Activated CD4-positive, alpha-beta T cell treated with anti-CD3 and anti-CD28 coated beads, Interleukin-2, amount 10 ng/mL, durations not matched to agents 24 days and 14 days (primary cell): ENCODE measurements around the gene SUGCT. TPM values are rescaled to one million over a fixed set of nuclear protein-coding genes. Genes with fewer than 3 reads are reported as not detected.
"Not testable (repeated sequence)": the region's sequence is repeated elsewhere in the genome, so short reads cannot be mapped to it uniquely, and the experiment has no call there.

Source experiments
- DNase-seq: peaks from one replicate; pipeline ENCODE4 v3.0.0; 2022
- H3K27ac Mint-ChIP-seq: one replicate; pipeline ENCODE4 v1.8.0; 2022; ENCODE audit warnings: mild to moderate bottlenecking, mixed read lengths
- H3K27me3 Mint-ChIP-seq: one replicate; pipeline ENCODE4 v1.8.0; 2022; ENCODE audit warnings: mixed read lengths
- H3K36me3 Mint-ChIP-seq: one replicate; pipeline ENCODE4 v1.8.0; 2022; ENCODE audit warnings: low read depth, mild to moderate bottlenecking, mixed read lengths
- H3K4me1 Mint-ChIP-seq: one replicate; pipeline ENCODE4 v1.8.0; 2021; ENCODE audit warnings: mixed read lengths
- H3K4me3 Mint-ChIP-seq: one replicate; pipeline ENCODE4 v1.8.0; 2022; ENCODE audit warnings: mild to moderate bottlenecking, moderate library complexity, mixed read lengths
- H3K9me3 Mint-ChIP-seq: one replicate; pipeline ENCODE4 v1.8.0; 2021; ENCODE audit warnings: mixed read lengths
- intact Hi-C: fragments of 100-400 bp; cut with micrococcal nuclease; formaldehyde crosslinking; loops from one replicate; pipeline ENCODE4 v1.15.1; 2023
- total RNA-seq: library from RNA; stranded (reverse); gene quantifications from 2 replicates; pipeline ENCODE4 v1.2.3, GENCODE V29; 2022

Gene SUGCT
- total RNA-seq, 1 donor from 2014 or later, result 0.91 TPM

DNA sequence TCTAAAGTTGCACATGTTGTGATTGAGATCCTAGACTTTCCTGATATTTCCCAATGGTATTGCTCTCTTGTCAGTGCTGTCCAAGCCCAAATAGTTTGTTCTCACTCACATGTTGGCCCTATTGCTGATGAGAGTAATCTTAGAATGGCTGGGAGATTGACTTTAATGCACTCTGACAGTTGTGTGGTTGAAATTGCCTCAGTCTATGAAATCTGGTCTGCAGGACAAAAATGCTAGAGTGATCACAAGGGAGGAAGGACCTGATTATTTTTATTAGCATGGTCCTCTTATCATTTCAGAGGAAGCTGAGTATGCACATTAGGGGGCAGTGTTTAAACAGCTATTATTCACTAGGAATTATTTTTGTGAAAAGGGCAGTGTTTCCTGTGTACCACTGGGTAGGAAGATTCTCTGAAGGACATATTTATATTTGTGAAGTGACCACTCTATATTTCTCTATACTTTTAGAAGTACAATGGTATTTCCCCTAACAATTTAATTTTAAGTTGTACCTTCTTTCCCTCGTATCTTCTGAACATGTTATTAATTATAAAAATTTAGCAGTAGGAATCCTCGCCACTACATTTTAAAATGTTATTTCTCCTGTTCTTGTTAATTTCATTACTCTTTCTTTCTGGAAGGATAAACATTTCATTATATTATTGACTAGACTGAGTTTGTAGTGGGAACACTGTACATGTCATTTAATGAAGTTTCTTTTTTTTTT is 64.4 kb downstream of the SUGCT start:
- H3K27ac Mint-ChIP-seq, result no peak overlapping the region
- H3K4me3 Mint-ChIP-seq, result no peak overlapping the region

DNA sequence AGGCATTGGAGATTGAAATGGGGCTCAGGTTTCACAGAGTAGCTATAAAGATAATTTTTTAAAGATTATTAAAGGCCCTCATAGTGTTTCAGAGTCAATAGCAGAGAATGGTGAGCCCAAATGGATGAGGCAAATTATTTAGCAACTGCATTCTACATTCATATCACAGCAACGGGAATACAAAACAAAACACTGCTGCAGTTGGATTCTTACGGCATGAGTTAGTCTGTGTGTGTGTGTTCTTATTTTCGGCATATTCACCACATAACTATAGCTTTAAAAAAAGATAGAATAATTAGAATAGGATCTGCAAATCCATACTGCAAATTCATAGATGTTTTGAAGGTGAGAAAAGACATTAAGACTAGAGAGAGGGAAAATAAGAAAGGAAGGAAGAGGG is 66.0 kb downstream of the SUGCT start:
- Mint-ChIP-seq H3K4me3 (no peak overlapping the region), H3K36me3 (no peaks in the 10 kb centered on the region), H3K27me3 (peaks cover 3% of the 10 kb centered on the region), H3K4me1 (no peaks in the 10 kb centered on the region), H3K9me3 (no peaks in the 10 kb centered on the region), H3K27ac (no peak overlapping the region)
- no peak for DNase-seq
- intact Hi-C loops, result no loop called here

More for the DNA sequence above, 64.4 kb downstream of the SUGCT start:
- intact Hi-C loops, result no loop called here
- Mint-ChIP-seq H3K4me1 (no peaks in the 10 kb centered on the region), H3K9me3 (no peaks in the 10 kb centered on the region), H3K36me3 (no peaks in the 10 kb centered on the region), H3K27me3 (peaks cover 3% of the 10 kb centered on the region)
- no peak for DNase-seq

DNA sequence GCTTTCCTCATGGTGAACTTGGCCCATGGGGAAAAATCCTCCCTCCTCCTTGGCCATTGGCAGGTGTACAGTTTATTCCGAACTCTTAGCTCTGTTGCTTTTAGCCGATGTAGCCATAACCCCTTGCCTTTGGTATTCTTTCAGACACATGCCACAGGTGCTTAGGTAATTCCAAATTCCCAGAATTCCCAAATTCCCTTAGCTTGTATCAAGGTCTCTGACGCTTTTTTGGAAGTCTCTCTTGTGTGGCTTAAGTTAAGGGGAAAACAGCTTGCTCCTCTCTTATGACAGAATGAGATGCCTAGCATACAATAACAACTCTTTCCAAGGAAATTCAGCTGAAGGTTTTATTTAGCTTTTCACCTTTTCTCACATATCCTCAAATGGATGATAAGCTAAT is 68.0 kb downstream of the SUGCT start:
- no peak overlapping the region for H3K27ac Mint-ChIP-seq
- DNase-seq, result no peak
- no peaks in the 10 kb centered on the region for H3K36me3 Mint-ChIP-seq
- no peak overlapping the region for H3K4me3 Mint-ChIP-seq
- H3K9me3 Mint-ChIP-seq, result no peaks in the 10 kb centered on the region
- H3K27me3 Mint-ChIP-seq, result peaks cover 3% of the 10 kb centered on the region
- H3K4me1 Mint-ChIP-seq, result no peaks in the 10 kb centered on the region
- intact Hi-C loops, result no loop called here

DNA sequence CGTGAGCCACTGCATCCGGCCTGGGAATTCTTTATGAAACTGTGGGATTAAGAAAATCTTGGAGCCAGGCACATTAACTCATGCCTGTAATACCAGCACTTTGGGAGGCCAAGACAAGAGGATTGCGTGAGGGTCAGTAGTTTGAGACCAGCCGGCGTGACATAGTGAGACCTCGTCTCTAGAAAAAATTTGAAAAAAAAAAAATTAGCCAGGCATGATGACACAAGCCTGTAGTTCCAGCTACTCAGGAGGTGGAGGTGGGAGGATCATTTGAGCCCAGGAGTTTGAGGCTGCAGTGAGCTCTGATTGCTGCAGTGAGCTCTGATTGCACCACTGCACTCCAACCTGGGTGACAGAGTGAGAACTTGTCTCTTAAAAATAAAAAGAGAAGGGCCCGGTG is 69.8 kb downstream of the SUGCT start:
- Mint-ChIP-seq H3K36me3 (no peaks in the 10 kb centered on the region), H3K4me1 (no peaks in the 10 kb centered on the region), H3K27me3 (peaks cover 3% of the 10 kb centered on the region), H3K27ac (no peak overlapping the region), H3K4me3 (no peak overlapping the region), H3K9me3 (no peaks in the 10 kb centered on the region)
- intact Hi-C loops, result no loop called here
- DNase-seq, result no peak

DNA sequence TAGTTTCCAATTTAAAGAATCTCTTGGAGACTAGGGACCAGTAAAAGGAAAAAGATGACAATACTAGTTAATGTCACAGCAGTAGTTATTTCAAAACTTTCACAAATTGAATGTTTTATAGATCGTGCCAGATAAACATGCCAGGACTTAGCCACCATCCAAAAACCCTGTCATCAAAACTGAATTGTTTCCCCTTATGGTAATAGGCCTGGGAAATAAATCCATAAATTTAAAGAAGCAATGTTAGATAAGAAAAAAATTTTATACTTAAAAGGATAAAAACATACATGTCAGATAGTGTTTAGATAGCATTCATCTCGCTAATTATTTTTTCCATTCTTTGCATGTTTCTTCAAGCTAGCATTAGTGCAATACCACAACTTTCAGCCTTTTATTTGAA is 71.2 kb downstream of the SUGCT start:
- Mint-ChIP-seq H3K27ac (no peak overlapping the region), H3K27me3 (no peaks in the 10 kb centered on the region), H3K4me1 (no peaks in the 10 kb centered on the region), H3K4me3 (no peak overlapping the region), H3K36me3 (no peaks in the 10 kb centered on the region), H3K9me3 (no peaks in the 10 kb centered on the region)
- intact Hi-C loops, result no loop called here
- no peak for DNase-seq

DNA sequence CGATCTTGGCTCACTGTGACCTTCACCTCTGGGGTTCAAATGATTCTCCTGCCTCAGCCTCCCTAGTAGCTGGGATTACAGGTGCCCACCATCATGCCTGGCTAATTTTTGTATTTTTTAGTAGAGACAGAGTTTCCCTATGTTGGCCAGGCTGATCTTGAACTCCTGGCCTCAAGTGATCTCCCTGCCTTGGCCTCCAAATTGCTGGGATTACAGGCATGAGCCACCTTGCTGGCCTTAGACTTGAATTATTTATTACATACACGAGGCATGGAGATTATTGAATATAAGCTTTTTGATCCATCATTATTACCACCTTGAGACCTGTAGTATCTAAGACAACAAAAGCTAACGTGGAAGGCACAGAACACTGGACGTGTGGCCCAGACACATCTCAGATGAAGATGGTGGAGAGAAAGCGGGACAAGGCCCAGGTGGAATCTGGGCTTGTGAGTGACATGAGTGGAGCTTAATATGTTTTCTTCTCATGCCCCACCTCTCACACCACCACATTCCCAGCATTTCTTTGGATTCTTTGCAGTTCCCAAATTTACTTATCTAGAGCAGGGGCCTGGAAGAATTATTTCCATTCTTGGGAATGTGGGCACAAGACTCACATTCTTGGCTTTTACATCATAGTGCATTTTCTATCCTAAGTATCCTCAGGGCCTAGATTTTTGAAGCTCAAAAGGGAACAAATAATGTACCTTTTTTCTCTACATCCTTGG is 76.6 kb downstream of the SUGCT start:
- H3K27me3 Mint-ChIP-seq, result no peaks in the 10 kb centered on the region
- no peak overlapping the region for H3K4me3 Mint-ChIP-seq
- no peaks in the 10 kb centered on the region for H3K4me1 Mint-ChIP-seq
- no peaks in the 10 kb centered on the region for H3K9me3 Mint-ChIP-seq
- H3K27ac Mint-ChIP-seq, result no peak overlapping the region
- no peaks in the 10 kb centered on the region for H3K36me3 Mint-ChIP-seq
- no peak for DNase-seq
- intact Hi-C loops, result no loop called here

DNA sequence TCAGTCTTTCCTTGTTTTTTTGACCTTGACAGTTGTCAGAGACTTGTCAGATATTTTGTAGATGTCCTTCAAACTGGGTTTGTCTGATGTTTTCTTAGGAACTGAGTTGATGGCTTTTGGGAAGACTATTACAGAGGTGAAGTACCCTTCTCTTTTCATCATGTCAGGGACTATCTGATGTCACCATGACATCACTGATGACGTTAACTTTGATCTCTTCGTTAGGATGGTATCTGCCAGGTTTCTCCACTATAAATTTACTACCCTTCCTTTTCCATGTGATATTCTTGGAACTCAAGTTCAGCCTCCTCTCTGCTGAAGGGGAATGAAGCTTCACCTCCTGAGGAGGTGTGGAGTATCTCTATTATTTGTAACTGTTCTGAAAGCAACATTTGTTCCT is 78.5 kb downstream of the SUGCT start:
- Mint-ChIP-seq H3K27ac (no peak overlapping the region), H3K4me3 (no peak overlapping the region), H3K9me3 (no peaks in the 10 kb centered on the region), H3K4me1 (no peaks in the 10 kb centered on the region), H3K36me3 (no peaks in the 10 kb centered on the region), H3K27me3 (no peaks in the 10 kb centered on the region)
- DNase-seq, result no peak
- intact Hi-C loops, result no loop called here

DNA sequence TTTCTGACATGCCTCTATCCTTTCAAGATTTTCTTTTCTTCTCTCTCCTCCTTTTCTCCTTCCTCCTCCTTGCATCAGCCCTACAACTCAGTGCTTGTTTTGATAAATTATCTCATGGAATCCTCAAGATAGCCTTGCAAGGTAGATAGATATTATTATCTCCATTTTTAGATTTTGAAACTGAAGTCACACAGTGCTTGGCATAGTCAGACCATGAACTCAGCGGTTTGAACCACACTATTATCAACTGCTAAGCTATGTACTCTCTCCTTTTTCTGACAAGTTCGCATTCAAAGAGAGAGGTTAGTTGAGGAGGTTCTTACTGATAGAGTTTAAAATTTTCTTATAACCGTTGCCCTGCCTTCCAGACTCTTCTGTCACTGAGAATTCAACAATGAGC is 79.1 kb downstream of the SUGCT start:
- Mint-ChIP-seq H3K27me3 (no peaks in the 10 kb centered on the region), H3K27ac (no peak overlapping the region), H3K9me3 (no peaks in the 10 kb centered on the region), H3K36me3 (no peaks in the 10 kb centered on the region), H3K4me3 (no peak overlapping the region), H3K4me1 (no peaks in the 10 kb centered on the region)
- DNase-seq, result no peak
- intact Hi-C loops, result no loop called here

DNA sequence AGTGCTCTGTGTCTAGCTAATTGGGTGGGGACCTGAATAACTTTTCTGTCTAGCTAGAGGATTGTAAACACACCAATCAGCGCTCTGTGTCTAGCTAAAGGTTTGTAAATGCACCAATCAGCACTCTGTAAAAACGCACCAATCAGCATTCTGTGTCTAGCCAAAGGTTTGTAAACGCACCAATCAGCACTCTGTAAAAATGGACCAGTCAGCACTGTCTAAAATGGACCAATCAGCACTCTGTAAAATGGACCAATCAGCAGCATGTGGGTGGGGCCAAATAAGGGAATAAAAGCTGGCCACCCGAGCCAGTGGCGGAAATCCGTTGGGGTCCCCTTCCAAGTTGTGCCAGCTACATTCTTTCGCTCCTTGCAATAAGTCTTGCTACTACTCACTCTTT is 83.8 kb downstream of the SUGCT start:
- DNase-seq, H3K9me3 Mint-ChIP-seq, H3K27me3 Mint-ChIP-seq, H3K4me1 Mint-ChIP-seq, H3K36me3 Mint-ChIP-seq, intact Hi-C loops, H3K4me3 Mint-ChIP-seq, H3K27ac Mint-ChIP-seq: not testable (repeated sequence)

DNA sequence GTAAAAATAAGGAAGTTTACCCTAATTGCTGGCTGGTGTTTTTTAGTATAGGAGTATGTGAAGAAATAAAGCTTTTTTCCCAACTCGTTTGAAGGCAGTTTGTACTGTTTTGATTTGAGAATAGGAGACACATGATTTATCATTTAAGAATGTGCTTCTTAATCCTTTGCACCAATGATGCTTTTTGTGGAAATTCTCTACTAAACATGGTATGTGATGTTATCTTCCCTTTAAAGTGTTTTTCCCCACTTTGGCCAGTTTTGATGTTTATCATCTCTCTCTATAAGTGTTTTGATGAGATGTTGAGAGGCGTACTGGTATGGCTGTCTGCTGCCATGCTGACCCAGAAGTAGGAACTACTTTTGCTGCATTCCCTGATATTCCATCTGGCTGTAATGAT is 85.1 kb downstream of the SUGCT start:
- H3K4me1 Mint-ChIP-seq, result no peaks in the 10 kb centered on the region
- intact Hi-C loops, result no loop called here
- H3K27me3 Mint-ChIP-seq, result peaks cover 3% of the 10 kb centered on the region
- no peaks in the 10 kb centered on the region for H3K36me3 Mint-ChIP-seq
- DNase-seq, result no peak
- H3K4me3 Mint-ChIP-seq, result no peak overlapping the region
- no peaks in the 10 kb centered on the region for H3K9me3 Mint-ChIP-seq
- no peak overlapping the region for H3K27ac Mint-ChIP-seq

DNA sequence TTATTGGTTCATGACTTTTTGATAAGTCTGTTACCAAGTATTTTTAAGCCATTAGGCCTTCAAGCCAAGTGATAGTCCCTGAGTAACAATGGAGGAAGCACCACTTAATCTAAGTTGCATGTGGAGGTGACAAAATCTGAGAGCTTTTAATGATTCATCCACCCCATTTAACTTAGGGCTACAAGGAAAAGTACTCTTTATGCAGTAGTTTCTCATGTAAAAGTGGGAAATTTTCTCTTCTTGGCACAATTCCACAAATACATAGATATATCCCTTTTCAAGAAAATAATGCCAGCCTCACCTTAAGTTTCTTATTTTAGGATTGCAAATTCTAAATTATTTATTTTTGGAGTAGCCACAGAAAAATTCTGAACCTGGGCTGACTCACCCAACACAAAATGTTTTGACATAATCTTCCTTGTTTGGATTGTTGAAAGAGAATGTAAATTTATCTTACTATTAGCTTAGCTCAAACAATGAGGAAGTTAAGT is 85.7 kb downstream of the SUGCT start:
- no peak overlapping the region for H3K27ac Mint-ChIP-seq
- no peak for DNase-seq
- H3K36me3 Mint-ChIP-seq, result no peaks in the 10 kb centered on the region
- no peak overlapping the region for H3K4me3 Mint-ChIP-seq
- no peaks in the 10 kb centered on the region for H3K4me1 Mint-ChIP-seq
- no peaks in the 10 kb centered on the region for H3K9me3 Mint-ChIP-seq
- peaks cover 3% of the 10 kb centered on the region for H3K27me3 Mint-ChIP-seq
- intact Hi-C loops, result no loop called here

DNA sequence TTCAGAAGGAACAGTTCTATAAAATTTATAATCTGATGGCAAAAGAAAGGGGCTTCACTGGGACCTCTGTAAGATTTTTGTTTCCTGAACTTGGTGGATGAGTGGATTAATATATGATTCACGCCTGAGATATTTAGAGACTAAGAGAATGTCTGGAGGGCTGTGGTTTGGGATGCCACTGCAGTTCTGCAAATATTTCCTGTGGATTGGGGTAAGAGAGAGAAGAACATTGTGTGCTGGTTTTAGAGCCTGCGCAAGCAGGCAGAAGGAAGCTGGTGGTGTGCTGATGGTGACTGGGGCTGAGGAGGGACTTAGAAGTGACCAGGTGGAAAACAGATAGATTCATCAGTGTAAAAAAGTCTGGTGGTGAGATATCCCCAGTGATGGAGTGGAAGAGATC is 87.0 kb downstream of the SUGCT start:
- no peaks in the 10 kb centered on the region for H3K4me1 Mint-ChIP-seq
- H3K27me3 Mint-ChIP-seq, result peaks cover 5% of the 10 kb centered on the region
- no peak overlapping the region for H3K27ac Mint-ChIP-seq
- DNase-seq, result no peak
- intact Hi-C loops, result no loop called here
- no peaks in the 10 kb centered on the region for H3K36me3 Mint-ChIP-seq
- no peak overlapping the region for H3K4me3 Mint-ChIP-seq
- H3K9me3 Mint-ChIP-seq, result no peaks in the 10 kb centered on the region

DNA sequence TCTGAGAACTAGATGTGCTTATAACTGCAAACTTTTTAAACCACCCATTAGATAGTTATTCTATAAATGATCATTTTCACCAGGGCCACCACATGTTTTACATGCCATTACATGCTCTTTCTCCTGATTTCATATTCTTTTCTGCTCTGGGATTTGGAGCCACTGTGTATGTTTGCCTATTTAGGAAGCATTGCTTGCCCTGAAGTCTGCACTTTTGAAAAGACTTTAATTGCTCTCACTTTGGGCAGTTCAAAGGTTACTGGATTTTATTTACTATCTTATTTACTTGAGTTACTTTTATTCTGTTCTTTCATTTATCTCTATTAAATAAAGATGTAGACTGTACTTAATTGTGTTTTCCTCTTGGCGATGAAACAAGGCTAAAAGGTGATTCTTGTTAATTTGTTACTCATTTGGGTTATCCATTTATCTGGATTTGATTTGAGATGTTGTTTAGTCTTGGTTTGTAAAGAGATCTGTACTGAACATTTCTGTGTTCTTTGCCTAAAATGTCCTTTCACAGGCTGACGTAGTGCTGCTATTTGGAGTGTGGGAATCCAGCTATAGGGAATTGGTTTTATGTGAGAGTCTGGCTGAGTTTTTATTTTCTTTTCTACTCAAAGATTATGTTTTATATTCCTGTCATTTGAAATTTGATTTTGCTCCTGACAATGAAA is 88.8 kb downstream of the SUGCT start:
- Mint-ChIP-seq H3K4me1 (no peaks in the 10 kb centered on the region), H3K4me3 (no peak overlapping the region), H3K36me3 (no peaks in the 10 kb centered on the region), H3K27ac (no peak overlapping the region), H3K9me3 (no peaks in the 10 kb centered on the region), H3K27me3 (peaks cover 5% of the 10 kb centered on the region)
- intact Hi-C loops, result no loop called here
- DNase-seq, result no peak

DNA sequence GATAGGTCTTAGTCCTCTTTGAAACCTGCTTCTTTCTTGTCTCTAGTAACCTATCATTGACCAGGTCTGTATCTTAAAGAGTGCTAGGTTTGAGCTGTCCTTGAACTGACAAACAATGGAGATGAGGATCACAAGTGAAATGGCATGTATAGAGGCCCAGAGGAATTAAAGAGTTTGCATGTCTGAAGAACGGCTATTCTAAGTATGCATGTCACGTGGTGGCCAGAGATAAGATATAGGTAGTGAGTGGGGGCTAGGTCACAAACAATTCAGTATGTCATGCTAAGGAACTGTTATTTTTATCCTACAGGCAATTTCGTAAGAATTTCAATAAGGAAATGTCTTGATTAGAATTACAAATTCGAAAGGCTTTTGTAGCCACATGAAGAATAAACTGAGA is 95.3 kb downstream of the SUGCT start:
- H3K27ac Mint-ChIP-seq, result no peak overlapping the region
- H3K36me3 Mint-ChIP-seq, result no peaks in the 10 kb centered on the region
- H3K9me3 Mint-ChIP-seq, result no peaks in the 10 kb centered on the region
- peaks cover 2% of the 10 kb centered on the region for H3K27me3 Mint-ChIP-seq
- no peaks in the 10 kb centered on the region for H3K4me1 Mint-ChIP-seq
- no peak for DNase-seq
- intact Hi-C loops, result loop anchor here (10.0 kb wide), 1 partner anchor 1475 kb away; the partner anchor contains the start of gene INHBA
- no peak overlapping the region for H3K4me3 Mint-ChIP-seq
